Nephron progenitor cell (in vitro differentiated cells): ENCODE data around the gene TIMM23B.
"Not testable (repeated sequence)": the region's sequence is repeated elsewhere in the genome, so short reads cannot be mapped to it uniquely, and the experiment has no call there.

ENCODE experiments used
- DNase-seq: peaks from one replicate; pipeline ENCODE4 v3.0.0; 2021
- H3K27ac Mint-ChIP-seq: 2 replicates; pipeline ENCODE4 v1.8.0; 2021; ENCODE audit warnings: mild to moderate bottlenecking, moderate library complexity, mixed read lengths
- H3K27me3 Mint-ChIP-seq: 2 replicates; pipeline ENCODE4 v1.8.0; 2021; ENCODE audit warnings: mild to moderate bottlenecking, low read depth, mixed read lengths; ENCODE audit not compliant: poor library complexity
- H3K36me3 Mint-ChIP-seq: 2 replicates; pipeline ENCODE4 v1.8.0; 2021; ENCODE audit warnings: low read depth, mixed read lengths
- H3K4me1 Mint-ChIP-seq: 2 replicates; pipeline ENCODE4 v1.8.0; 2021; ENCODE audit warnings: mixed read lengths
- H3K4me3 Mint-ChIP-seq: 2 replicates; pipeline ENCODE4 v1.8.0; 2021; ENCODE audit warnings: mild to moderate bottlenecking, moderate library complexity, mixed read lengths
- H3K9me3 Mint-ChIP-seq: 2 replicates; pipeline ENCODE4 v1.8.0; 2021; ENCODE audit warnings: mild to moderate bottlenecking, moderate library complexity, mixed read lengths

Gene TIMM23B

DNA sequence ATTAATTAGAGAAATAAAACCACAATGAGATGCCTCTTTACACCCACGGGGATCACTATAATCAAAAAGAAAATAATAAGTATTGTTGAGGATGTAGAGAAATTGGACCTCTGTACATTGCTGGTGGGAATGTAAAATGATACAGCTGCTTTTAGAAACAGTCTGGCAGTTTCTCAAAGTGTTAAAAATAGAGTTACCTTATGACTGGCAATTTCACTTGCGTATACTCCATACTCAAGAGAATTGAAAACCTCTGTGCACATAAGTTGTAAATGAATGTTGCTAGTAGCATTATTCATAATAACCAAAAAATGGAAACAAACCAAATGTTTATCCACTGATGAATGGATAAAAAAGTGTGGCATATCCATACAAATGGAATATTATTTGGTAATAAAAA is 6.3 kb downstream of the TIMM23B start:
- H3K27me3 Mint-ChIP-seq, H3K4me3 Mint-ChIP-seq, H3K27ac Mint-ChIP-seq, DNase-seq, H3K9me3 Mint-ChIP-seq, H3K4me1 Mint-ChIP-seq: not testable (repeated sequence)
- peaks cover 24% of the 10 kb centered on the region for H3K36me3 Mint-ChIP-seq

DNA sequence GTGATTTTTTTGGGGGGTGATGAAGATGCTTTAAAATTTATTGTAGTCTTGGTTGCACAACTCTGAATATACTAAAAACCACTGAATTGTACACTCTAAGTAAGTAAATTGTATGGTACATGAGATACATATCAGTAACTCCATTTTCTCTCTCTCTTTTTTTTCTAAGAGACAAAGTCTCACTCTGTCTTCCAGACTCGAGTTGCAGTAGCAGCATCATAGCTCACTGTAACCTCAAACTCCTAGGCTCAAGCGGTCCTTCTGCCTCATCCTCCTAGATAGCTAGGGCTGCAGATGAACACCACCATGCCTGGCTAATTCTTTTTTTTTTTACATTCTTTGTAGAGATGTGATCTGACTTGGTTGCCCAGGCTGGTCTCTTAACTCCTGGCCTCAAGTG is 6.9 kb downstream of the TIMM23B start:
- not testable (repeated sequence) for H3K27ac Mint-ChIP-seq, H3K27me3 Mint-ChIP-seq, DNase-seq, H3K4me1 Mint-ChIP-seq, H3K9me3 Mint-ChIP-seq, H3K4me3 Mint-ChIP-seq
- H3K36me3 Mint-ChIP-seq, result peaks cover 24% of the 10 kb centered on the region

- H3K4me3 Mint-ChIP-seq, result not testable (repeated sequence)
Observed at GRCh38 chr10:49952006-49952405, 10.2 kb downstream of the TIMM23B start.

DNA sequence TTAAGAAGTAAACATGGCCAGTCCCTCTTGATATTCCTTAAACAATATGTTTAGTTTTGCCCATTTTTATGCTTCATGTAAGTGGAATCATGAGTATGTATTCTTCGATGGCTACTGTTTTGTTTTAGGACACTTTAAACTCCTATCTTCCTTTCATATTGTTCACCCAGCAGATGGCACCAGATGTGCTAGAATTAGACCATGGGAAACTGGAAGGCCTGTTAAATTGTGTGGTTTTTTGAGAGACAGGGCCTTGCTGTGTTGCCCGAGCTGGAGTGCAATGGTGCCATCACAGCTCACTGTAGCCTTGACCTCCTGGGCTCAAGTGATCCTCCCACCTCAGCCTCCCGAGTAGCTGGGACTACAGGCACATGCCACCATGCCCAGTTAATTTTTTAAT is 11.3 kb downstream of the TIMM23B start:
- not testable (repeated sequence) for H3K27me3 Mint-ChIP-seq, H3K4me1 Mint-ChIP-seq, H3K9me3 Mint-ChIP-seq, H3K27ac Mint-ChIP-seq, H3K4me3 Mint-ChIP-seq, DNase-seq
- H3K36me3 Mint-ChIP-seq, result peaks cover 18% of the 10 kb centered on the region

More at GRCh38 chr10:49952006-49952405, 10.2 kb downstream of the TIMM23B start:
- H3K27ac Mint-ChIP-seq, H3K4me1 Mint-ChIP-seq, H3K27me3 Mint-ChIP-seq, H3K9me3 Mint-ChIP-seq, DNase-seq: not testable (repeated sequence)
- H3K36me3 Mint-ChIP-seq, result peaks cover 19% of the 10 kb centered on the region

- H3K4me1 Mint-ChIP-seq, H3K4me3 Mint-ChIP-seq, H3K27me3 Mint-ChIP-seq, DNase-seq, H3K9me3 Mint-ChIP-seq, H3K27ac Mint-ChIP-seq: not testable (repeated sequence)
- H3K36me3 Mint-ChIP-seq, result peaks cover 29% of the 10 kb centered on the region
Observed at GRCh38 chr10:49970331-49970857, 28.5 kb downstream of the TIMM23B start.

DNA sequence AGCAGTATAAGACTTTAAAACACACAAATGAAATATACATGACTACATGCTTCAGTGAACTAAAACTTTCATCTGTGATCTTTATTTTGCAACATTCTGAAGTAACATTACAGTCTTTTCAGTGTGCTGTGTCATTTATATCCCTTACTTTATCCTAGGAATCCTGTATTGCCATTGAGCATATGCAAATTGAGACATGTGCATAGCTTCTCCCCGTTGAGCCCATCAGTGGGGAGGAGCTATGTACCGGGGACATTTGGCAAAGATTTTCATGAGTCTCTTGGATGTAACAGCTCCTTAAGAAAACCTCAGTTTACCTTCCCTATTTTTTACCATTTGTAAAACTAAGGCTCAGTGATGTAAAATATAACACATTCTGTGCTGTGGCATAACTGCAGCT is 29.6 kb downstream of the TIMM23B start:
- not testable (repeated sequence) for H3K4me3 Mint-ChIP-seq
- H3K36me3 Mint-ChIP-seq, result peaks cover 18% of the 10 kb centered on the region

DNA sequence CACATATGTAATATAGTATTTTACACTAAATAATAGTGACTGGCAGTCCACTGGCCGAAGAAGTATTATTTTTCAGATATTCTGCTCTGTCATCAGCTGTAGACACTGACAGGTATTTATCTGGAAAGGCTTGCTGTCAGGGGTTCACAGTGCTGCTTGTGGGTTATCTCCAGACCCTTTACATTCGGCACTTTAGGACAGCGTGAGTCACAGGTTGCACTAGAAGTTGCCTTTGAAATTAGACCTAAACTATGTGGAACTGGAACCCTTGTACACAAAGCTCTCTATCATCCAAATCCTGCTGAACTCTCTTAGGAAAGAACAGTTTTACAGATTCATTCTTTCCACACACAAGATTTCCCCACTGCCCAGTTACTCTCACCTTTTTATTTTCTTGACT is 30.2 kb downstream of the TIMM23B start:
- DNase-seq, H3K9me3 Mint-ChIP-seq, H3K27me3 Mint-ChIP-seq, H3K4me1 Mint-ChIP-seq, H3K27ac Mint-ChIP-seq, H3K4me3 Mint-ChIP-seq: not testable (repeated sequence)
- H3K36me3 Mint-ChIP-seq, result peaks cover 18% of the 10 kb centered on the region

More for the DNA sequence above, 29.6 kb downstream of the TIMM23B start:
- not testable (repeated sequence) for DNase-seq, H3K27ac Mint-ChIP-seq, H3K9me3 Mint-ChIP-seq, H3K4me1 Mint-ChIP-seq, H3K27me3 Mint-ChIP-seq

DNA sequence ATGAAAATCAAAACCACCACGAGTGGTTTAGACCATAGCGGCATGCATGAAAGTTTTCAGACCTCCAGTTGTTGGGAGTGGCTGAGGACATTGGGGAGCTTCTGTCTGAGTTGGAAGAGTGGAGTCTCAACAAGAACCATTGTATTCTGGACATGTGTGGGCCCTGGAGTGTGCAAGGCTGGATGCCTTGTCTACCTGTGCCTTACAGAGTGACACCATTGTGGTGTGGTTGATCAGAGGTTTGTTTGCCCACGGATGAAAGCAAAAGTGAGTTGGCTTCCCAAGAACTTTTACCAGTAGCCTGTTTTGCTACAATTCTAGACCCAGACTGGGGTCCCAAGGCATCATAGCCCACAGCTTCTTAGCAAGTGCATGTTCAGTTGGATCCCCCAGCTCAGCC is 35.9 kb downstream of the TIMM23B start:
- H3K4me1 Mint-ChIP-seq, DNase-seq, H3K36me3 Mint-ChIP-seq, H3K9me3 Mint-ChIP-seq, H3K4me3 Mint-ChIP-seq, H3K27ac Mint-ChIP-seq, H3K27me3 Mint-ChIP-seq: not testable (repeated sequence)

GRCh38 chr10:49987207-49987606 is 45.4 kb downstream of the TIMM23B start:
- H3K4me3 Mint-ChIP-seq, DNase-seq, H3K27ac Mint-ChIP-seq, H3K9me3 Mint-ChIP-seq, H3K27me3 Mint-ChIP-seq, H3K36me3 Mint-ChIP-seq, H3K4me1 Mint-ChIP-seq: not testable (repeated sequence)

GRCh38 chr10:49988376-49988775 is 46.5 kb downstream of the TIMM23B start, which contains the start of gene AGAP6:
Gene AGAP6 (plus strand): TSS chr10:49988406. CDS start chr10:49988716, 310 bp downstream.
- H3K27me3 Mint-ChIP-seq, DNase-seq, H3K9me3 Mint-ChIP-seq, H3K36me3 Mint-ChIP-seq, H3K27ac Mint-ChIP-seq, H3K4me1 Mint-ChIP-seq, H3K4me3 Mint-ChIP-seq: not testable (repeated sequence)

- H3K36me3 Mint-ChIP-seq, DNase-seq, H3K4me3 Mint-ChIP-seq, H3K27ac Mint-ChIP-seq, H3K9me3 Mint-ChIP-seq, H3K4me1 Mint-ChIP-seq, H3K27me3 Mint-ChIP-seq: not testable (repeated sequence)
Observed at GRCh38 chr10:49995321-49995720, 53.5 kb downstream of the TIMM23B start.

GRCh38 chr10:50014024-50014423 is 72.2 kb downstream of the TIMM23B start:
- H3K27me3 Mint-ChIP-seq, H3K27ac Mint-ChIP-seq, H3K36me3 Mint-ChIP-seq, H3K4me1 Mint-ChIP-seq, H3K9me3 Mint-ChIP-seq, DNase-seq, H3K4me3 Mint-ChIP-seq: not testable (repeated sequence)

GRCh38 chr10:50015596-50016220 is 73.9 kb downstream of the TIMM23B start:
- H3K4me3 Mint-ChIP-seq, DNase-seq, H3K4me1 Mint-ChIP-seq, H3K36me3 Mint-ChIP-seq, H3K27me3 Mint-ChIP-seq, H3K27ac Mint-ChIP-seq, H3K9me3 Mint-ChIP-seq: not testable (repeated sequence)

DNA sequence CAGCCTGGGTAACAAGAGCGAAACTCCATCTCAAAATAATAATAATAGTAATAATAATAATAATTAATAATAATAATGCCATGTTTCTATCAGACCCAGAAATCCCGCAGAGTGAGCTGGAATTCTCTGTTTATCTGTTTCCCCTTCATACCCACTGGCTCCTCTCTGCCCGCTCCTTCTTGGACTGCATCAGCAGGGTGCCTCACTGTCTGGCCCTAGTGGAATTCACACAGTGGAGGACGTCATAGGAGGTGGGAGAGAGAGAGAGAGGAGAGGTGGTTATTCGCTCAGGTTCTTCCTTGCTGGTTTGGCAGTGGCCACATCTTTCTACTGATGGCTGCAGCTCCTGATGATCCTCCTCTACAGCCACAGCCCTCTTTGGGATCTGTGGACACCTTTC is 75.1 kb downstream of the TIMM23B start:
- H3K36me3 Mint-ChIP-seq, H3K4me3 Mint-ChIP-seq, H3K27ac Mint-ChIP-seq, H3K27me3 Mint-ChIP-seq, DNase-seq, H3K9me3 Mint-ChIP-seq, H3K4me1 Mint-ChIP-seq: not testable (repeated sequence)

DNA sequence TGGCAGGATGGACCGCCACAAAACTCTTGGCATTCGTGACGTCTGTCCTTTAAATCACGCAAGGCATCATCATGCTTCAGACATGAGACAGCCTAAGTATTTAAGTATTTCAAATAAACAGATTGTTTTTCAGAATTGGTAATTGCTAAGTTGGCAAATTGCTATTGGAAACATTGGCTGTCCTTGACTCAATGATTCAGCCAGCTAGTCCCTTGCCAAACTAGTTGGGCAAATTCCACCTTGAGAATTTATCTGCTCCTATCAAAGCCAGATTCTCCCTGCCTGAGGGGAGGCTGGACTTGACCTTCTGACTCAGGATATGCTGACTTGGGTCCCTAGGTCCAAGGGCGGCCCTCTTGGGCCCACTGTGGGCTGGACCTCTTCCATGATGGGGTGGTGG is 75.8 kb downstream of the TIMM23B start:
- not testable (repeated sequence) for H3K4me1 Mint-ChIP-seq, H3K27ac Mint-ChIP-seq, H3K27me3 Mint-ChIP-seq, DNase-seq, H3K36me3 Mint-ChIP-seq, H3K9me3 Mint-ChIP-seq, H3K4me3 Mint-ChIP-seq
